ENCODE measurements around the gene SINHCAF.

DNA sequence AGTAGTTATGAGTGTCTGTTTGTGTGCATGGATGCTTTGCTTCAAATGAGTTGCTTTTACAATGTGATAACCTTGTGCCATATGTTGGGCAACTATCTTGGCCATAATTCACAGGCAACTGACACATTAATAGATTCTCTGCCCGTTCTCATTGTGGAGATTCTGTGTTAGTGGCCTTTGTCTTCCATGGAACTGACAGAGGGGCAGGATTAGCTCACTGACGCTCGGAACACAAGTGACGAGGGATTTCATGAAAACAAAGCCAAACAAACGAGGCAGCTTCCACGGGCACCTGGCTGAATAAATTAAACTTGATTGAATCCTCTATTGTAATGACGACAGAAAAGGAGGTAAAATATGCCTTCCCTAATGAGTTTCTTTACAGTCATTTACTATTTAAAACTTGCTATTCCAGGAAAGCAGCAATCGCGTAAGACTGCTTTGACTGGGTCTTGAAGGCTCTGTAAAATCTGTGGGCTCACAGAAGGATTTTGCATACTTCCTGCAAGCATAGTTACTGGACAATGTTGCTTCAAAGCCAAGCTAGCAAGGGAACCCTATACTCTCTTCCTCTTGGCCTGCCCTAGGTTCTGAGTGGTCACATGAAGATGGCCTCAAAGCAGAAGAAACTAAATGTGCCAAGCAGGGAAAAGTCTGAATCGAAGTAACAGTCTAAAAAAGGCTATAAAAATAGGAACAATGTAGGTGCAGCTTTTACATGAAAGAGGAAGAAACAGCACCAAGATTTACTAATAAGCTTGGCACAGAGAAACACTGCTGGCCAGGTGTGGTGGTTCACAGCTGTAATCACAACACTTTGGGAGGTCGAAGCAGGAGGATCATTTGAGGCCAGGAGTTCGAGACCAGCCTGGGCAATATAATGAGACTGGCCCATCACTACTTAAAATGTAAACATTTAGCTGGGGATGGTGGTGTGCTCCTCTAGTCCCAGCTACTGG lies 28.1 kb upstream of the SINHCAF start:
- TF ChIP-seq, protein P1, sequence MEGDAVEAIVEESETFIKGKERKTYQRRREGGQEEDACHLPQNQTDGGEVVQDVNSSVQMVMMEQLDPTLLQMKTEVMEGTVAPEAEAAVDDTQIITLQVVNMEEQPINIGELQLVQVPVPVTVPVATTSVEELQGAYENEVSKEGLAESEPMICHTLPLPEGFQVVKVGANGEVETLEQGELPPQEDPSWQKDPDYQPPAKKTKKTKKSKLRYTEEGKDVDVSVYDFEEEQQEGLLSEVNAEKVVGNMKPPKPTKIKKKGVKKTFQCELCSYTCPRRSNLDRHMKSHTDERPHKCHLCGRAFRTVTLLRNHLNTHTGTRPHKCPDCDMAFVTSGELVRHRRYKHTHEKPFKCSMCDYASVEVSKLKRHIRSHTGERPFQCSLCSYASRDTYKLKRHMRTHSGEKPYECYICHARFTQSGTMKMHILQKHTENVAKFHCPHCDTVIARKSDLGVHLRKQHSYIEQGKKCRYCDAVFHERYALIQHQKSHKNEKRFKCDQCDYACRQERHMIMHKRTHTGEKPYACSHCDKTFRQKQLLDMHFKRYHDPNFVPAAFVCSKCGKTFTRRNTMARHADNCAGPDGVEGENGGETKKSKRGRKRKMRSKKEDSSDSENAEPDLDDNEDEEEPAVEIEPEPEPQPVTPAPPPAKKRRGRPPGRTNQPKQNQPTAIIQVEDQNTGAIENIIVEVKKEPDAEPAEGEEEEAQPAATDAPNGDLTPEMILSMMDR (IDR thresholded peaks at IDR 0.05; ENCODE audit: low read depth, low read length), result no peak
- TF ChIP-seq MYC (IDR thresholded peaks at IDR 0.05; ENCODE audit: low read depth, low read length) (no peak), POLR2A (IDR thresholded peaks at IDR 0.05; ENCODE audit: extremely low read depth, insufficient read length) (no peak), MAX (IDR thresholded peaks at IDR 0.05; ENCODE audit: low read depth, low read length) (no peak)

Measured in NB4 (cell line).